Neural cell (in vitro differentiated cells): ENCODE results near the gene MIS12. TPM values are rescaled to one million over a fixed set of nuclear protein-coding genes. Genes with fewer than 3 reads are reported as not detected.

Experiments
- H2AFZ ChIP-seq: fragments of 200-600, 300-800 bp; sonication (generic), shearing (Covaris generic); 2 replicates; pipeline ENCODE4 v1.6.0; 2014; ENCODE audit warnings: low read depth, mild to moderate bottlenecking, antibody characterized with exemption, low read length, moderate library complexity
- H3F3A ChIP-seq: fragments of 200-600 bp; shearing (Covaris generic); 2 replicates; pipeline ENCODE4 v1.6.1; 2016; ENCODE audit warnings: mild to moderate bottlenecking, moderate library complexity, mixed read lengths, antibody characterized with exemption, low read length; ENCODE audit not compliant: insufficient read depth, poor library complexity, severe bottlenecking
- H3K27ac ChIP-seq: fragments of 200-600, 300-800 bp; sonication (generic), shearing (Covaris generic); 2 replicates; pipeline ENCODE4 v1.5.1; 2014; ENCODE audit warnings: mild to moderate bottlenecking, low read length, moderate library complexity
- H3K27me3 ChIP-seq: fragments of 300-800, 200-600 bp; sonication (generic), shearing (Covaris generic); 2 replicates; pipeline ENCODE4 v1.6.0; 2014; ENCODE audit warnings: mild to moderate bottlenecking, low read depth, low read length, moderate library complexity; ENCODE audit not compliant: insufficient read depth
- H3K36me3 ChIP-seq: fragments of 300-800, 200-600 bp; sonication (generic), shearing (Covaris generic); 2 replicates; pipeline ENCODE4 v1.5.1; 2014; ENCODE audit warnings: mild to moderate bottlenecking, antibody characterized with exemption, low read length, moderate library complexity; ENCODE audit not compliant: insufficient read depth
- H3K4me2 ChIP-seq: fragments of 300-800, 200-600 bp; sonication (generic), shearing (Covaris generic); 2 replicates; pipeline ENCODE4 v1.6.0; 2014; ENCODE audit warnings: mild to moderate bottlenecking, low read length
- H3K4me3 ChIP-seq: fragments of 300-800, 200-600 bp; sonication (generic), shearing (Covaris generic); 2 replicates; pipeline ENCODE4 v1.5.1; 2014; ENCODE audit warnings: mild to moderate bottlenecking, low read length, moderate library complexity
- H3K79me2 ChIP-seq: fragments of 200-600 bp; shearing (Covaris generic); replicated peaks from 2 replicates; pipeline ENCODE4 v1.6.0; 2014; ENCODE audit warnings: mild to moderate bottlenecking, low read length, moderate library complexity; ENCODE audit not compliant: insufficient read depth
- H3K9ac ChIP-seq: fragments of 300-800, 200-600 bp; sonication (generic), shearing (Covaris generic); 2 replicates; pipeline ENCODE4 v1.6.1; 2016; ENCODE audit warnings: mild to moderate bottlenecking, low read length, mixed read lengths
- H3K9me2 ChIP-seq: fragments of 200-600 bp; shearing (Covaris generic); 2 replicates; pipeline ENCODE4 v1.6.1; 2016; ENCODE audit warnings: mild to moderate bottlenecking, low read length, mixed read lengths; ENCODE audit not compliant: insufficient read depth
- H3K9me3 ChIP-seq: fragments of 200-600, 300-800 bp; sonication (generic), shearing (Covaris generic); 2 replicates; pipeline ENCODE4 v1.6.1; 2016; ENCODE audit warnings: mild to moderate bottlenecking, mixed run types, low read length, moderate library complexity, mixed read lengths
- H4K20me1 ChIP-seq: fragments of 200-600 bp; shearing (Covaris generic); 2 replicates; pipeline ENCODE4 v1.6.1; 2016; ENCODE audit warnings: mild to moderate bottlenecking, mixed run types; ENCODE audit not compliant: insufficient read depth
- EP300 ChIP-seq: fragments of 450-650 bp; conservative IDR thresholded peaks from 2 replicates; pipeline ENCODE4 v1.6.1; 2014; ENCODE audit warnings: antibody characterized with exemption, mild to moderate bottlenecking, moderate library complexity; ENCODE audit not compliant: poor library complexity, severe bottlenecking
- EZH2 ChIP-seq: fragments of 200-600, 300-800 bp; shearing (Covaris generic), sonication (generic); IDR thresholded peaks from 2 replicates; pipeline ENCODE4 v1.6.1; 2014; ENCODE audit warnings: antibody characterized with exemption, low read length, borderline replicate concordance, mild to moderate bottlenecking; ENCODE audit not compliant: insufficient read depth, poor library complexity, severe bottlenecking
- MXI1 ChIP-seq: fragments of 450-650 bp; conservative IDR thresholded peaks from 2 replicates; pipeline ENCODE4 v1.6.1; 2014; ENCODE audit warnings: antibody characterized with exemption, mild to moderate bottlenecking; ENCODE audit not compliant: poor library complexity, severe bottlenecking
- POLR2AphosphoS5 ChIP-seq: IDR thresholded peaks from 2 replicates; pipeline ENCODE4 v1.6.1; 2012
- RAD21 ChIP-seq: fragments of 450-650 bp; conservative IDR thresholded peaks from 2 replicates; pipeline ENCODE4 v1.6.1; 2014; ENCODE audit warnings: antibody characterized with exemption, mild to moderate bottlenecking, moderate library complexity
- SMC3 ChIP-seq: fragments of 450-650 bp; conservative IDR thresholded peaks from 2 replicates; pipeline ENCODE4 v1.6.1; 2014; ENCODE audit warnings: antibody characterized with exemption, mild to moderate bottlenecking, moderate library complexity; ENCODE audit not compliant: poor library complexity
- TAF1 ChIP-seq: IDR thresholded peaks from 2 replicates; pipeline ENCODE4 v1.6.1; 2012; ENCODE audit warnings: low read depth
- polyA plus RNA-seq: library from polyadenylated mRNA; depleted of rRNA; stranded (reverse); fragments of >200 nt; gene quantifications from 2 replicates; pipeline ENCODE4 v1.2.3, GENCODE V29; 2014
- TF ChIP-seq, protein P1 (sequence below): fragments of 450-650 bp; IDR thresholded peaks from 2 replicates; pipeline ENCODE4 v1.5.1; 2014; ENCODE audit warnings: antibody characterized with exemption, mild to moderate bottlenecking, moderate library complexity; ENCODE audit not compliant: poor library complexity, severe bottlenecking
- TF ChIP-seq, protein P2 (sequence below): IDR thresholded peaks from 2 replicates; pipeline ENCODE4 v1.6.1; 2012; ENCODE audit warnings: borderline replicate concordance

Gene MIS12
- polyA plus RNA-seq, 1 donor from 2014 or later: 41.4 TPM

DNA sequence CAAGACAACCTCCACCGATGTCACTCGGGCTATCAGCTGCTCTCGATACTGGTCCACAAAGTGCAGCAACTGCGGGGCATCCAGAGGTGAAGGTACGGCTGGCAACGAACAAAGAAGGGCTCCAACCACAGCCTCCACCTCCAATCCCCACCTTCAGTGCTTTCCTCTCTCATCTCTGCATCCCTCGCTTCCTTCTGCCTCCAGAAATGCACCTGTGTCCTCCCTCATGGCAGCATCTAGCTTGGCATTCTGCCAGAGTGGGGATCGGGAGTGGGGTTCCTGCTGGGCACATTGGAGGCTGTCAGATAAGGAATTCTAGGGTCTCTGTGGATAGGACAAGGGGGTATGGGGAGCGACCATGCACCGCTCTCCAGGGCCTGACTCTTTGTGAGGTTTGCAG, 28.6 kb downstream of the MIS12 start:
- H3K9me3 ChIP-seq: no peaks in the 10 kb centered on the region
- H3K27ac ChIP-seq: no peak overlapping the region
- no peaks in the 10 kb centered on the region for H3K27me3 ChIP-seq
- no peak overlapping the region for H3K4me2 ChIP-seq
- no peak overlapping the region for H3K4me3 ChIP-seq
- no peak overlapping the region for H2AFZ ChIP-seq
- H3K36me3 ChIP-seq: no peaks in the 10 kb centered on the region
- no peaks in the 10 kb centered on the region for H3K9me2 ChIP-seq
- no peaks in the 10 kb centered on the region for H3K79me2 ChIP-seq
- H3F3A ChIP-seq: no peaks in the 10 kb centered on the region
- TF ChIP-seq, protein P1, sequence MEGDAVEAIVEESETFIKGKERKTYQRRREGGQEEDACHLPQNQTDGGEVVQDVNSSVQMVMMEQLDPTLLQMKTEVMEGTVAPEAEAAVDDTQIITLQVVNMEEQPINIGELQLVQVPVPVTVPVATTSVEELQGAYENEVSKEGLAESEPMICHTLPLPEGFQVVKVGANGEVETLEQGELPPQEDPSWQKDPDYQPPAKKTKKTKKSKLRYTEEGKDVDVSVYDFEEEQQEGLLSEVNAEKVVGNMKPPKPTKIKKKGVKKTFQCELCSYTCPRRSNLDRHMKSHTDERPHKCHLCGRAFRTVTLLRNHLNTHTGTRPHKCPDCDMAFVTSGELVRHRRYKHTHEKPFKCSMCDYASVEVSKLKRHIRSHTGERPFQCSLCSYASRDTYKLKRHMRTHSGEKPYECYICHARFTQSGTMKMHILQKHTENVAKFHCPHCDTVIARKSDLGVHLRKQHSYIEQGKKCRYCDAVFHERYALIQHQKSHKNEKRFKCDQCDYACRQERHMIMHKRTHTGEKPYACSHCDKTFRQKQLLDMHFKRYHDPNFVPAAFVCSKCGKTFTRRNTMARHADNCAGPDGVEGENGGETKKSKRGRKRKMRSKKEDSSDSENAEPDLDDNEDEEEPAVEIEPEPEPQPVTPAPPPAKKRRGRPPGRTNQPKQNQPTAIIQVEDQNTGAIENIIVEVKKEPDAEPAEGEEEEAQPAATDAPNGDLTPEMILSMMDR: no peak
- TF ChIP-seq, protein P2, sequence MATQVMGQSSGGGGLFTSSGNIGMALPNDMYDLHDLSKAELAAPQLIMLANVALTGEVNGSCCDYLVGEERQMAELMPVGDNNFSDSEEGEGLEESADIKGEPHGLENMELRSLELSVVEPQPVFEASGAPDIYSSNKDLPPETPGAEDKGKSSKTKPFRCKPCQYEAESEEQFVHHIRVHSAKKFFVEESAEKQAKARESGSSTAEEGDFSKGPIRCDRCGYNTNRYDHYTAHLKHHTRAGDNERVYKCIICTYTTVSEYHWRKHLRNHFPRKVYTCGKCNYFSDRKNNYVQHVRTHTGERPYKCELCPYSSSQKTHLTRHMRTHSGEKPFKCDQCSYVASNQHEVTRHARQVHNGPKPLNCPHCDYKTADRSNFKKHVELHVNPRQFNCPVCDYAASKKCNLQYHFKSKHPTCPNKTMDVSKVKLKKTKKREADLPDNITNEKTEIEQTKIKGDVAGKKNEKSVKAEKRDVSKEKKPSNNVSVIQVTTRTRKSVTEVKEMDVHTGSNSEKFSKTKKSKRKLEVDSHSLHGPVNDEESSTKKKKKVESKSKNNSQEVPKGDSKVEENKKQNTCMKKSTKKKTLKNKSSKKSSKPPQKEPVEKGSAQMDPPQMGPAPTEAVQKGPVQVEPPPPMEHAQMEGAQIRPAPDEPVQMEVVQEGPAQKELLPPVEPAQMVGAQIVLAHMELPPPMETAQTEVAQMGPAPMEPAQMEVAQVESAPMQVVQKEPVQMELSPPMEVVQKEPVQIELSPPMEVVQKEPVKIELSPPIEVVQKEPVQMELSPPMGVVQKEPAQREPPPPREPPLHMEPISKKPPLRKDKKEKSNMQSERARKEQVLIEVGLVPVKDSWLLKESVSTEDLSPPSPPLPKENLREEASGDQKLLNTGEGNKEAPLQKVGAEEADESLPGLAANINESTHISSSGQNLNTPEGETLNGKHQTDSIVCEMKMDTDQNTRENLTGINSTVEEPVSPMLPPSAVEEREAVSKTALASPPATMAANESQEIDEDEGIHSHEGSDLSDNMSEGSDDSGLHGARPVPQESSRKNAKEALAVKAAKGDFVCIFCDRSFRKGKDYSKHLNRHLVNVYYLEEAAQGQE: no peak
- no peak for TF ChIP-seq RAD21
- no peak for TF ChIP-seq POLR2AphosphoS5
- no peak for TF ChIP-seq EP300
- H4K20me1 ChIP-seq: no peaks in the 10 kb centered on the region
- no peak overlapping the region for H3K9ac ChIP-seq

DNA sequence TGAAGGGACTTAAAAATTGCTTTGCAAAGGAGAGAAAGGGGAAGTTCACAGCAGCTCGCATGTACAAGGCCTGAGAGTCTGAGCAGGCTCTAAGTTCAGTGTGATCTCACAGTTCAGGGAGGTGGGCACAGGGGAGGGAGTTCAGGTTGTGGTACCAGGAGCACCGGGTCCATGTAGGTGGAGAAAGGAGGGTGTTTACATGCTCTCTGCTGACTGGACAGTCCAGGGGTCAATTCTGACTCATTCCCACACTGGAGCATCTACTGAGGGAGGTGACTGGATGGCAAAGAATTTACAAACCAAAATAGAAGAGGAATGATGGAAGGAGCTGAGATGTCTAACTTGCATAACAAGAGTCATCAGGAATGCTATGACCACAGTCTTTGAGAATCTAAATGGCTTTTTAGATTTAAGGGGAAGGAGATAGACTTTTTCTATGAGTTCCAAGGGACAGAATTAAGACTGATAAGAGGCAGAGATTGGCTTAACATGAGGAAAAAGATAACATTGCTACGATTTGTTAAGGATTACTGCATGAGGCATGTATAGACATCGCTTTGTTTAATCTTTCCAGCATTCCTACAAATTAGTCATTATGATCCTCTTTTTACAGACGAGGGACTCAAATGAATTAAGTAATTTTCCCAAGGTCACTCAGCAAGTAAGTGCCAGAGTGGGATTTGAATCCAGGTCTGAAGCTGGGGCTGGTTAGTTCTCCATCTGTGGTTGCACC, 29.9 kb downstream of the MIS12 start:
- Histone ChIP-seq H3K9ac (no peak overlapping the region), H3K27ac (no peak overlapping the region), H3K36me3 (no peaks in the 10 kb centered on the region), H3K79me2 (no peaks in the 10 kb centered on the region), H3K4me2 (no peak overlapping the region), H3F3A (no peaks in the 10 kb centered on the region), H2AFZ (no peak overlapping the region), H4K20me1 (no peaks in the 10 kb centered on the region), H3K9me3 (no peaks in the 10 kb centered on the region), H3K4me3 (no peak overlapping the region), H3K27me3 (no peaks in the 10 kb centered on the region), H3K9me2 (no peaks in the 10 kb centered on the region)
- TF ChIP-seq SMC3: no peak
- TF ChIP-seq POLR2AphosphoS5: no peak
- TF ChIP-seq, protein P1: no peak
- TF ChIP-seq EZH2: no peak
- TF ChIP-seq, protein P2: no peak
- TF ChIP-seq EP300: no peak
- no peak for TF ChIP-seq RAD21
- TF ChIP-seq MXI1: no peak
- TF ChIP-seq TAF1: no peak
